GM13977 (cell line): ENCODE results near the gene KCNN3.

Experiments
- DNase-seq: peaks from one replicate; pipeline ENCODE4 v3.0.0; 2012; ENCODE audit warnings: low spot score
- CTCF ChIP-seq: IDR thresholded peaks from 2 replicates; pipeline ENCODE4 v1.5.1; 2012; ENCODE audit warnings: mild to moderate bottlenecking, control low read depth; ENCODE audit not compliant: insufficient read depth; ENCODE audit errors: extremely low read depth, missing control alignments
- in situ Hi-C: fragments of 300-500 bp; cut with MboI; formaldehyde crosslinking; loops from one replicate; pipeline ENCODE4 v1.12.0; 2022; ENCODE audit warnings: low sequenced_read_pairs, low pct_unique_long_range_greater_than_20kb, mixed read lengths, inconsistent platforms; ENCODE audit not compliant: unreplicated experiment

Gene KCNN3

GRCh38 chr1:154733621-154734020 is 136.5 kb downstream of the KCNN3 start:
- in situ Hi-C loops, result no loop called here
- DNase-seq, result no peak
- no peak for TF ChIP-seq CTCF

GRCh38 chr1:154730986-154731489 is 139.0 kb downstream of the KCNN3 start:
- no peak for DNase-seq
- in situ Hi-C loops, result no loop called here
- TF ChIP-seq CTCF, result no peak

GRCh38 chr1:154730259-154730658 is 139.8 kb downstream of the KCNN3 start:
- in situ Hi-C loops, result no loop called here
- no peak for TF ChIP-seq CTCF
- no peak for DNase-seq

- DNase-seq, result no peak
- in situ Hi-C loops, result no loop called here
- TF ChIP-seq CTCF, result no peak
These were observed 140.5 kb downstream of the KCNN3 start for GRCh38 chr1:154729577-154729976.

- TF ChIP-seq CTCF, result no peak
- in situ Hi-C loops, result no loop called here
- DNase-seq, result no peak
These were observed 141.0 kb downstream of the KCNN3 start for GRCh38 chr1:154729031-154729442.

- no peak for DNase-seq
- TF ChIP-seq CTCF, result no peak
- in situ Hi-C loops, result no loop called here
These were observed 143.0 kb downstream of the KCNN3 start for GRCh38 chr1:154726896-154727753.
